Heart left ventricle (tissue), 13 donors: ENCODE data around the gene ANAPC15.

Source experiments
- CTCF ChIP-seq, 12 donors: fragments of 200-600 bp; sonication (generic) in 4 of 12; IDR thresholded peaks; one replicate each; pipeline versions ENCODE4 v1.5.0 to v1.8.0; 2018 to 2022; ENCODE audit warnings: antibody characterized with exemption in 12 of 12, mild to moderate bottlenecking in 5 of 12
- POLR2A ChIP-seq, 2 donors: fragments of 450-650 bp; IDR thresholded peaks; one replicate each; pipeline ENCODE4 v1.6.1; 2017; ENCODE audit warnings: antibody characterized with exemption in 2 of 2, mild to moderate bottlenecking in 2 of 2, moderate library complexity in 2 of 2
- donor health status: ischemic (EF 13 %, LVEDD 7.1; RV severe dilation, severe dysfunction).
- donor health status: DM: no; HTN: yes; CAD: no.
- donor health status: DM: no; HTN: no; CAD: no.
- donor health status: ischemic (EF 25% LVEDD 6.9; RV normal size, moderate dysfunction).
- donor health status: ischemic (EF 25% LVEDD 5.7; RV mildly dilated, moderate dysfunction).
- donor health status: ischemic (EF 35%, LVEDD 5.7; RV mildly dilated, moderate dysfunction).
- donor health status: nonischemic (EF 11% LVEDD 7.7; RV severe dilation, severe dysfunction).
- donor health status: DM: yes; HTN: yes; CAD: no.
- donor health status: PGD.
- donor health status: ischemic (EF 29% LVEDD 5.4; RV normal size, mild dysfunction).
- donor health status: nonischemic (EF 23%, LVEDD 6.1; RV moderate dilation, normal function).

- no peak for TF ChIP-seq POLR2A (IDR thresholded peaks at IDR 0.05)
- no peak for TF ChIP-seq CTCF (IDR thresholded peaks at IDR 0.05)
Measured at GRCh38 chr11:72157131-72157530, 44.6 kb upstream of the ANAPC15 start.
